Body of pancreas (tissue), 4 donors: Measurements from ENCODE around the gene SKIL. TPM values are rescaled to one million over a fixed set of nuclear protein-coding genes. Genes with fewer than 3 reads are reported as not detected.

Source experiments
- ATAC-seq: fragments of 150-250 bp; one replicate; pipeline ENCODE4 v1.9.1; 2016
- DNase-seq, 4 donors: peaks; one replicate each; pipeline ENCODE4 v3.0.0-alpha.2; 2019
- H3K27ac ChIP-seq, 4 donors: fragments of 200-600 bp; sonication (generic); 1 replicate in 3 of 4; 2 replicates in 1 of 4; pipeline versions ENCODE4 v1.5.1 to v1.6.1; 2016 to 2019; ENCODE audit warnings: mild to moderate bottlenecking in 1 of 4, mixed read lengths in 1 of 4, moderate library complexity in 1 of 4
- H3K27me3 ChIP-seq, 2 donors: fragments of 200-600 bp; sonication (generic); one replicate each; pipeline ENCODE4 v1.6.0; 2016; ENCODE audit warnings: mild to moderate bottlenecking in 1 of 2
- H3K36me3 ChIP-seq, 2 donors: fragments of 200-600 bp; sonication (generic); replicated peaks in 1 of 2; 2 replicates each; pipeline ENCODE4 v1.5.1; 2016; ENCODE audit warnings: low read depth in 2 of 2; ENCODE audit not compliant: insufficient read depth in 1 of 2
- H3K4me1 ChIP-seq: fragments of 200-600 bp; sonication (generic); one replicate; pipeline ENCODE4 v1.6.0; 2016
- H3K4me3 ChIP-seq, 2 donors: fragments of 200-600 bp; sonication (generic); 1 replicate in 1 of 2; 2 replicates in 1 of 2; pipeline ENCODE4 v1.5.1; 2016 to 2019
- H3K9me3 ChIP-seq, 3 donors: fragments of 200-600 bp; sonication (generic); 1 replicate in 2 of 3; 2 replicates in 1 of 3; pipeline ENCODE4 v1.5.1; 2016
- POLR2A ChIP-seq, 3 donors: fragments of 450-650 bp; IDR thresholded peaks; one replicate each; pipeline ENCODE4 v1.6.1; 2016; ENCODE audit warnings: antibody characterized with exemption in 3 of 3, mild to moderate bottlenecking in 2 of 3
- WGBS, 2 donors: methylation state at CpG; one replicate each; pipeline ENCODE4 v1.1.5; 2017; 5-methylcytosine and 5-hydroxymethylcytosine counted together
- intact Hi-C: fragments of 100-400 bp; cut with DNase I; formaldehyde crosslinking; loops from one replicate; pipeline ENCODE4 v1.15.1; 2023
- microRNA-seq, 2 donors: library from miRNA; unstranded; fragments of <30 nt; microRNA quantifications; one replicate each; pipeline ENCODE4, GENCODE V29; 2016; ENCODE audit warnings: borderline number of aligned reads in 2 of 2, borderline replicate concordance in 2 of 2
- total RNA-seq, 2 donors: library from RNA; depleted of rRNA; stranded (reverse); fragments of >200 nt; gene quantifications; one replicate each; pipeline ENCODE4 v1.1.0, GENCODE V29; 2016
- TF ChIP-seq, protein P1 (sequence below), 7 experiments: fragments of 450-650 bp in 4 of 7; fragments of 200-600 bp in 3 of 7; sonication (generic) in 3 of 7; IDR thresholded peaks; one replicate each; pipeline ENCODE4 v1.5.1; 2016 to 2019; ENCODE audit warnings: antibody characterized with exemption in 7 of 7

Gene SKIL
- total RNA-seq, 2 donors from 2014 or later = 17.5 to 22.6 TPM

DNA sequence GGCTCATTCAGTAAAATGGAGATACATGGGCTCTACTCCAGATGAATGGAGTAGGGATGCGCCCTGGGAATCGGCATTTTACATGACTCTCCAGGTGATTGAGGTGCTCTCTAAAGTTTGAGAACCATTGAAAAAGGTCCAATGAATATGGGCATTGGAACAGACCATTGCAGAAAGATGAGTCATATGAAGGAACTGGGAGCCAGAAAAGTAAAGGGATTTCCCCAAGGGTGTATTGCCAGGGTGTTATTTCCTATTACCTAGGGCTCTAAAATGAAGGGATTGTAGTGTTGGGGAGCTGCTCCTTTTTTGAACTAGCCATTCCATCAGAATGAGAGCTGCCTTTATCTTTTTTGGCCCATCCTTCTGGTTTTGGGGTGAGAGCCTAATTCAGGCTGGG, 82.8 kb downstream of the SKIL start:
- WGBS, 2 donors = 85 to 91% methylated on average over 2 of the region's 2 CpGs
- DNase-seq (no peak), ATAC-seq (no peak)
- Histone ChIP-seq H3K36me3 (no peaks in the 10 kb centered on the region), H3K9me3 (no peaks in the 10 kb centered on the region), H3K4me3 (no peak overlapping the region), H3K27ac (no peak overlapping the region), H3K27me3 (no peaks in the 10 kb centered on the region), H3K4me1 (no peaks in the 10 kb centered on the region)
- intact Hi-C loops = no loop called here
- no peak for TF ChIP-seq POLR2A (IDR thresholded peaks at IDR 0.05)
- TF ChIP-seq, protein P1, sequence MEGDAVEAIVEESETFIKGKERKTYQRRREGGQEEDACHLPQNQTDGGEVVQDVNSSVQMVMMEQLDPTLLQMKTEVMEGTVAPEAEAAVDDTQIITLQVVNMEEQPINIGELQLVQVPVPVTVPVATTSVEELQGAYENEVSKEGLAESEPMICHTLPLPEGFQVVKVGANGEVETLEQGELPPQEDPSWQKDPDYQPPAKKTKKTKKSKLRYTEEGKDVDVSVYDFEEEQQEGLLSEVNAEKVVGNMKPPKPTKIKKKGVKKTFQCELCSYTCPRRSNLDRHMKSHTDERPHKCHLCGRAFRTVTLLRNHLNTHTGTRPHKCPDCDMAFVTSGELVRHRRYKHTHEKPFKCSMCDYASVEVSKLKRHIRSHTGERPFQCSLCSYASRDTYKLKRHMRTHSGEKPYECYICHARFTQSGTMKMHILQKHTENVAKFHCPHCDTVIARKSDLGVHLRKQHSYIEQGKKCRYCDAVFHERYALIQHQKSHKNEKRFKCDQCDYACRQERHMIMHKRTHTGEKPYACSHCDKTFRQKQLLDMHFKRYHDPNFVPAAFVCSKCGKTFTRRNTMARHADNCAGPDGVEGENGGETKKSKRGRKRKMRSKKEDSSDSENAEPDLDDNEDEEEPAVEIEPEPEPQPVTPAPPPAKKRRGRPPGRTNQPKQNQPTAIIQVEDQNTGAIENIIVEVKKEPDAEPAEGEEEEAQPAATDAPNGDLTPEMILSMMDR (IDR thresholded peaks at IDR 0.05) = no peak

DNA sequence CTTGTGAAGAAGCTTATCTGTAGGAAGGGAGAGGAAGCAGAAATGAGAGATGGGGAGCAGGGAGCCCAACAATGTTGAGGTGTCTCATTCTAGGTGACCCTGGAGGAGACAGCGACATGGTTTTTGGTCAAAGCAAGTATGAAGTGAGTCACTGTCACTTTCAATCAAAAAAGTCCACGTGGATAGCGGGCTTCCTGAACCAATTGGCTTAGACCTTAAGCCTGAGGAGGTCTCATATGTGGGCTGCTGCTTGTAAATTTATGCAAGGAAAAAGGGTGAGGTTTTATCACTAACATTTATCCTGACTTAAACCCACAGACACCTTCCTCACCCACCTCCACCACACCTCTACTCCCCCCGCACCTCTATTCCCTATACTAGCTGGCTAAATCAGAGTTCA, 83.9 kb downstream of the SKIL start:
- no peak for TF ChIP-seq POLR2A (IDR thresholded peaks at IDR 0.05)
- TF ChIP-seq, protein P1 (IDR thresholded peaks at IDR 0.05) = no peak
- intact Hi-C loops = no loop called here
- ATAC-seq (no peak), DNase-seq (no peak)
- Histone ChIP-seq H3K9me3 (no peaks in the 10 kb centered on the region), H3K4me3 (no peak overlapping the region), H3K27ac (no peak overlapping the region), H3K27me3 (no peaks in the 10 kb centered on the region), H3K4me1 (no peaks in the 10 kb centered on the region), H3K36me3 (no peaks in the 10 kb centered on the region)
- 84 to 89% methylated on average over 4 of the region's 4 CpGs for WGBS, 2 donors

DNA sequence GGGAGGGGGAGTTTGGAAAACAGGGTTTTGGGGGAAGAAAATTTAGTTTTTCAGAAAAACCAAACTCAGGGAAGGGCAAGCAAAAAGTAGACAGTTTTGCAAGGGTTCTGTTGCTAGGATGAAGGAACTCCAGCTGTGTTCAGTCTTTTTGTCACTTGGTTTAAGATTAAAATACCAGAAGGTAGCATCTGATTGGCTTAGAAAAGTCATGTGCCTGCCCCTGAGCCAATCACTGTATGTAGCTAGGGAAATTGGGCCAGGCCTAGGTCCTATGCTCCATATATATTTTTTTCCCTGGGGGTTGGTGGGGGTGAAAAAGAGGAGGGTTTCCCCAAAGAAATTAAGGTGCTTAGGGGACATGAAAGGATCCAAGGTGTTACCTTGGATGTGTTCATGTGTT, 85.4 kb downstream of the SKIL start:
- no peaks in the 10 kb centered on the region for H3K9me3 ChIP-seq
- H3K4me1 ChIP-seq = no peaks in the 10 kb centered on the region
- no peak for ATAC-seq
- intact Hi-C loops = no loop called here
- H3K27ac ChIP-seq = no peak overlapping the region
- H3K27me3 ChIP-seq = no peaks in the 10 kb centered on the region
- TF ChIP-seq, protein P1 (IDR thresholded peaks at IDR 0.05) = no peak
- no peak for TF ChIP-seq POLR2A (IDR thresholded peaks at IDR 0.05)
- no peak overlapping the region for H3K4me3 ChIP-seq
- no peak for DNase-seq
- H3K36me3 ChIP-seq = no peaks in the 10 kb centered on the region

DNA sequence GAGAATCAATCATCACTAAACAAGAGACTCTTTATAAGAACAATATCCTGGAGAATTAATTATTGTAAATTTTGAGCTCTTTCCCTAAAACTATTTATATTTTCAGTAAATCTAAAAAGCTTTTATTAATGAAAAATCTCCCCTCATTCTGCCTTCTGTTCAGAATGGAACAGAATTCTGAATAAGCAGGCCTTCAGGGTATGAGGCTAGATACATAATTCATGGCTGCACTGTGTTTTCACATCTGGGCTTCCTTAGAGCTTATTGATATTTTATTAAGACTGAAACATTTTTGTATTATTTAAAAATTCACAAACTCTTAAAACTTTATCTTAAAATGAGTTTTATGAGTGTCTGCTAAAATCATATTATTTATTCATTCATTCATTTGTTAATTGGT, 85.9 kb downstream of the SKIL start:
- H3K27me3 ChIP-seq = no peaks in the 10 kb centered on the region
- TF ChIP-seq, protein P1 (IDR thresholded peaks at IDR 0.05) = no peak
- TF ChIP-seq POLR2A (IDR thresholded peaks at IDR 0.05) = no peak
- H3K4me3 ChIP-seq = no peak overlapping the region
- no peaks in the 10 kb centered on the region for H3K36me3 ChIP-seq
- ATAC-seq (no peak), DNase-seq (no peak)
- H3K4me1 ChIP-seq = no peaks in the 10 kb centered on the region
- no peak overlapping the region for H3K27ac ChIP-seq
- H3K9me3 ChIP-seq = no peaks in the 10 kb centered on the region
- intact Hi-C loops = no loop called here

Small RNA genes lying within 50 kb of the gene (microRNA-seq; reads per million reads assigned to microRNA genes)
- 0 reads per million in 2 donors for gene MIR6828

Other genes starting within 250 kb of the SKIL start
- gene PHC3, start 176.0 kb upstream of the SKIL start, total RNA-seq = 10 to 100 TPM; 34.8 to 58.7 TPM
- gene PRKCI, start 135.3 kb upstream of the SKIL start, total RNA-seq = 10 to 100 TPM; 13.5 to 17.6 TPM
- gene CLDN11, start 61.2 kb downstream of the SKIL start, total RNA-seq = 1 to 10 TPM; 3.9 to 5.6 TPM
- under 1 TPM in 1 of 2 donors, not detected in 1; 0.26 TPM for gene SLC7A14, start 228.4 kb downstream of the SKIL start, total RNA-seq